ENCODE data around the gene CSF1.
"Not testable (repeated sequence)": the region's sequence is repeated elsewhere in the genome, so short reads cannot be mapped to it uniquely, and the experiment has no call there.

Gene CSF1

DNA sequence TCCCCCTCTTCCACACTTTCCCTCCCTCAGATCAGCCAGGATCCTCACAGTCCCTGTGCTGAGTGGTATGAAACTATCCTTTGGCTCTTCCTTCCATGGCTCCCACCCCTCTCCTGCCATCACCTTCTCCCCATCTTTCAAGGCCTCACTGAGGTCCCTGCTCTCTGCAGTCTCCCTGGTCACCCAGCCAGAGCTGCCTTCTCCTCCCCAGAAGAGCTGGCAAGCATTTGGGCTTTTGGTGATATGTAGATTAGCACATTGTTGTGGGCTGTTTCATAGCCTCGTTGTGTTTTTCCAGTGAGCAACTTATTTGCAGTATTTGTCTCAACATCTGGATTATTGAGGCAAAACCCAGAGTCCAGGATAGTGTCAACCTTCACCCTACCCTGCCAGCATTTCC is 2.2 kb downstream of the CSF1 start:
- DNase-seq (ENCODE audit: insufficient read length, low spot score) (no peak), FAIRE-seq (no peak)
- TF ChIP-seq POLR2A (IDR thresholded peaks at IDR 0.05; ENCODE audit: low read depth, low read length), result no peak

DNA sequence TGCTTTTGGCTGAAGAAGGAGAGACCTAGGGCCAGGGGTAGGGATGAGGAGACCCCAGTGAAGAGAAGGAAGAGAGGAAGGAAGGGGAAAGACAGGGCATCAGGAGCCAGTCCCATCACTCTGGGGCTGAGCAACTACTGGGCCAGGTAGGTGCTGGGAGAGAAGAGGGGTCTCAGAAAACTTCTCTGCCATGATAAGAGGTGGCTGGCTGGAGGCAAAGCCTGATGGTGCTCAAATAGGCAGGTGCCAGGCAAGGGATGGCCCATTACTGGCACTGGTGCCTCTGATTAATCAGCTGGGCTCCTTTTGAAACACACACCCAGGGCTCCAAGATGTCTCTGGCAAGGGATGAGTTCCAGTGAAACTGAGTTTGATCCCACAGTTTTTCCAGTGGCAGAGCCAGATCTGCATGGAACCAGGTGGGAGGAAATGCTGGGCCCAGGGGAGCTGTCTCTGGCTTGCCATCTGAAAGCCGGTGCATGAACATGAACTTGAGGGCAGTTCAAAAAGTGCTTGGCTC is 2.8 kb downstream of the CSF1 start:
- TF ChIP-seq POLR2A (IDR thresholded peaks at IDR 0.05; ENCODE audit: low read depth, low read length), result no peak
- FAIRE-seq (no peak), DNase-seq (ENCODE audit: insufficient read length, low spot score) (no peak)

DNA sequence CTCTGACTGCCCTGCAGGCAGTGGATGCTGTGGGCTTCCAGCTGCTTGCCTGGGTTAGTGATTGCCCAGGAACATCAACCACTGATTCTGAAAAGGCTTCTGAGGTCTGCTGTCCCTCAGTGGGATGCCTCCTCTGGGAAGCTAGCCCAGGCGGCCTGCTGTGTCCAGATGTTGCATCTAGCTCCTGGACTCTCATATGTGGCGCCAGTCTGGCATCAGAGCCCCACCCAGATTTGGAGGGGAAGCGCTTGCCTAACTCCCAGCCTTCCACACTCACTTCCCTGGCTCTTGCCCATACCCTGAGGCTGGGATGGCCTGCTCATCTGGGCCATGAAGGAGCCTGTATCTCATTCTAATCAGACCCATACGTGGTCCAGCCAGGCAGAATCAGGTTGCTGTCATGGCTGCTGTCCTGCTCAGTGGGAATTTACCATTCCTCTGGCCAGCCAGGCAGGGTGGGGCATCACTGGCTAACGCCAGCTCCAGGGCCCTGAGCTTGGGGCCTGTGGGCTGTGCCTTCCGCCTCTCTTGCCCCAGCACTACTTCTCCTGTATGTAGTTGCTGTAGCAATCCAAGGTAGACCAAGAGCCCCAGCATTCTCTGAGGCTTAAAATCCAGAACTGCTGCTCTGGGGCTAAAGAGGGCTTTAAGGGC is 4.1 kb downstream of the CSF1 start:
- TF ChIP-seq POLR2A (IDR thresholded peaks at IDR 0.05; ENCODE audit: low read depth, low read length), result no peak
- FAIRE-seq (no peak), DNase-seq (ENCODE audit: insufficient read length, low spot score) (no peak)

DNA sequence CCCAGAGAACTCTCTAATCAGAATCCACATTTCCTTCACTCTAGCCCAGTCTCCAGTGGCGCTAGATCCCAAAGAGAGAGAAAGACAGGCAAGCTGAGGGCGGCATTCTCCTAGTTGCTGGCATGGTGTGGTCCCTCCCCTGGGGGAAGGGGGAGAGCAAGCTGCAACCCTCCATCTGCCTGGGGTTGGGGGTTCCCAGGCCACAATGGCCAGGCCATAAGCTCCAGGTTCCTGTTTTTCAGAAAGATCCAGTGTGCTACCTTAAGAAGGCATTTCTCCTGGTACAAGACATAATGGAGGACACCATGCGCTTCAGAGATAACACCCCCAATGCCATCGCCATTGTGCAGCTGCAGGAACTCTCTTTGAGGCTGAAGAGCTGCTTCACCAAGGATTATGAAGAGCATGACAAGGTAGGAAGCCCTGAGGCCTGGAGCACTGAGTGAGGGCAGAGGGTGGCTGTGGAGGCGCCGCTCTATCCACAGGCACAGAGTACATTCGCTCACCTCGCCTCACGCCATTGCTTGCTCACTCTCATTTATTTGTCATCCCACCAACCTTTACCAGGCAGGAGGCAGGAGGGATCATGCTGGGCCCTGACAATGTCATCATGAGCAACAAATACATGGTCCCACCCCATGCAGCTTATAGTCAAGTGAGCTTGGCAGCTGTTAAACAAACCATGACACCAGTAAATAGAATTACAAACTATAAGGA is 6.6 kb downstream of the CSF1 start:
- FAIRE-seq, result no peak
- TF ChIP-seq POLR2A (IDR thresholded peaks at IDR 0.05; ENCODE audit: low read depth, low read length), result no peak

DNA sequence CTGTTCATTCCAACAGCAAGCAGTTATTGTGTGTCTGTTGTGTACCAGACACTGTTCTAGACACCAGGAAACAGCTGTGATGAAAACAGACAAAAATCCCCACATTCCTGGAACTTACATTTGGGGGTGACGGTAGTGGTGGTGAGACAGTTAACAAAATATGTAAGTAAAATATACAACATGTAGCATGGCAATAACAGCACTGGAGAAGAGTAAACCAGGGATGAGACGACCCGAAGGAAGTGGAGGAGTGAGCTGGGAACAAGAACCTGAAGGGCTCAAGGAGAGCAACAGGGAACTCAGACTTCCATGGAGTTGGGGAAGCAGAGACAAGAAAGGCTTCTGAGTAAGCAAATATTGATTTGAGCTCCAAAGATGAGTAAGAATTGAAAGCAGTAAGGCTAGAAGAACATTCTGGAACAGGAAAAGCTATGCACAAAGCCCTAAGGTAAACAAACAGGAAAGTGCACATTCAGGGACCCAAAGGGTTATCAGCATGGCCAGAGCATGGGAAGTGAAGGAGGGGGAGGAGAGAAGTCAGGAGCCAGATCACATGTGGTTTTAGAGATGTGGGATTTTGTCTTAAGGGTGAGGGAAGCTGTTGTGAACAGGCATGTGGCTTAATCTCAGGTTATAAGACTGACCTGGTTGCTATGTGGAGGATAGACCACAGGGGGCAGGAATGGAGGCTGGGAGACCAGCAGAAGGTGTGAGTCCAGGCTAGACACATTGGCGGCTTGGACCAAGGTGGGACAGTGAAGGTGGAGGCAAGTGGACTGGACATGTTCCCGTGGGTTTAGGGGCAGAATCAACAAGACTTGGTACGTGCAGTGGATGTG is 7.3 kb downstream of the CSF1 start:
- DNase-seq (ENCODE audit: insufficient read length, low spot score) (no peak), FAIRE-seq (no peak)
- TF ChIP-seq POLR2A (IDR thresholded peaks at IDR 0.05; ENCODE audit: low read depth, low read length), result no peak

More for the DNA sequence above, 6.6 kb downstream of the CSF1 start:
- no peak for DNase-seq (ENCODE audit: insufficient read length, low spot score)

DNA sequence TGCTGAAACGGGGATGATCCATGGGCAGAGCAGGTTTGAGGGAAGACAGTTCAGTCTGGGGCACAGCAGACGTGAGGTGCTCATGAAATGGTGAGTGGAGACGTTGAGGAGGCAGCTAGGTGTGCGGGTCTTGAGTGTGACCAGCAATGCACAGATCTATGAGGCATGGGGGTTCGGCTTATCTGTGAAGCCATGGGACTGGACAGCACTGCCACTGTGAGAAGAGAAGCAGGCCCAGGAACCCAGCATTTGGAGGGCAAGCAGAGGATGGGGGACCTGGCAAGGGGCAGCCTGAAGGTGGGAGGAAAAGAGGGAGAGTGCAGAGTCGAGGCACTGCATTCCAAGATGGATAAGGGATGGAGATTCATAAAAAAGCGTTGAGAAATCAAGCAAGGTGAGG is 8.0 kb downstream of the CSF1 start:
- FAIRE-seq, result no peak
- DNase-seq (ENCODE audit: insufficient read length, low spot score), result no peak
- TF ChIP-seq POLR2A (IDR thresholded peaks at IDR 0.05; ENCODE audit: low read depth, low read length), result no peak

DNA sequence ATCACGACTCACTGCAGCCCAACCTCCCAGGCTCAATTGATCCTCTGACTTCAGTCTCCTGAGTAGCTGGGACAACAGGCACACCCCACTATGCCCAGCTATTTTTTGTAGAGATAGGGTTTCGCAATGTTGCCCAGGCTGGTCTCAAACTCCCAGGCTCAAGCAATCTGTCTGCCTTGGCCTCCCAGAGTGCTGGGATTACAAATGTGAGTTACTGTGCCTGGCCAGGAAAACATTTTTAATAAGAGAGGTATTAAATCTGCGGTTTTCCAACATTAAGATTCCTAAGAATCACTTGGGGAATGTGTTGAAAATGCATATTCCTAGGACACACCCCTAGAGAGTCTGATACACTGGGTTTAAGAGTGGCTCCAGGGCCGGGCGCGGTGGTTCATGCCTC is 8.7 kb downstream of the CSF1 start:
- TF ChIP-seq POLR2A (IDR thresholded peaks at IDR 0.05; ENCODE audit: low read depth, low read length), result no peak
- FAIRE-seq (no peak), DNase-seq (ENCODE audit: insufficient read length, low spot score) (no peak)

DNA sequence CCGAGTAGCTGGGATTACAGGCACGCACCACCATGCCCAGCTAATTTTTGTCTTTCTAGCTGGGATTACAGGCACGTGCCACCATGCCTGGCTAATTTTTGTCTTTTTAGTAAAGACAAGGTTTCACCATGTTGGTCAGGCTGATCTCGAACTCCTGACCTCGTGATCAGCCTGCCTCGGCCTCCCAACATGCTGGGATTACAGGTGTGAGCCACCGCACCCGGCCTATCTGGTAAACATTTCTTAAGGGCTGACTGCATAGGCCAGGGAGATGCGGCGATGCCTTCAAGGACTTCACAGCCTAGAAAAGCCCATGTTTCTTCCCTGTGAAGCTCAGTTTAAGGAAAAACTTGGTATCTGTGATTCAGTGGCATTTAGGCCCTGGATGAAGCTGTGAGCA is 9.7 kb downstream of the CSF1 start:
- not testable (repeated sequence) for DNase-seq (ENCODE audit: insufficient read length, low spot score); FAIRE-seq

DNA sequence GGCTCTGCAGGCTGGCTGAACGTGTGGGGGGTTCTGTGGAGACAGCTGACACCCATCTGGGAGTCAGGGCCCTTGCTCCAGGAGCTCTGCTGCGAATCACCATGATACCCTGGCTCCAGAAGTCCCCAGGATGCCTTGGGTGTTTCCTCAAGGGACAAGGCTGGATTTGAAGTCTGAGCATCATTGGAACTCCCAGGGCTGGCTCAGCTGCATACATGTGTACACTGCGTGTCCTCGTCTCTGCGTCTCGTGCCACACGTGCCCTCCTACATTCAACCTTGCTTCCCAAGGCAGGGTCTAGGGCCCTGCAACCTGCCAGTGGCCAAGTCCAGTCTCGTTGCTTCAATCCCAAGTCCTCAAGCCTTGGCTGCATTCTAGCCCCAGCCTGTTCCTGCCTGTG is 11.7 kb downstream of the CSF1 start:
- DNase-seq (ENCODE audit: insufficient read length, low spot score) (no peak), FAIRE-seq (no peak)
- no peak for TF ChIP-seq POLR2A (IDR thresholded peaks at IDR 0.05; ENCODE audit: low read depth, low read length)

DNA sequence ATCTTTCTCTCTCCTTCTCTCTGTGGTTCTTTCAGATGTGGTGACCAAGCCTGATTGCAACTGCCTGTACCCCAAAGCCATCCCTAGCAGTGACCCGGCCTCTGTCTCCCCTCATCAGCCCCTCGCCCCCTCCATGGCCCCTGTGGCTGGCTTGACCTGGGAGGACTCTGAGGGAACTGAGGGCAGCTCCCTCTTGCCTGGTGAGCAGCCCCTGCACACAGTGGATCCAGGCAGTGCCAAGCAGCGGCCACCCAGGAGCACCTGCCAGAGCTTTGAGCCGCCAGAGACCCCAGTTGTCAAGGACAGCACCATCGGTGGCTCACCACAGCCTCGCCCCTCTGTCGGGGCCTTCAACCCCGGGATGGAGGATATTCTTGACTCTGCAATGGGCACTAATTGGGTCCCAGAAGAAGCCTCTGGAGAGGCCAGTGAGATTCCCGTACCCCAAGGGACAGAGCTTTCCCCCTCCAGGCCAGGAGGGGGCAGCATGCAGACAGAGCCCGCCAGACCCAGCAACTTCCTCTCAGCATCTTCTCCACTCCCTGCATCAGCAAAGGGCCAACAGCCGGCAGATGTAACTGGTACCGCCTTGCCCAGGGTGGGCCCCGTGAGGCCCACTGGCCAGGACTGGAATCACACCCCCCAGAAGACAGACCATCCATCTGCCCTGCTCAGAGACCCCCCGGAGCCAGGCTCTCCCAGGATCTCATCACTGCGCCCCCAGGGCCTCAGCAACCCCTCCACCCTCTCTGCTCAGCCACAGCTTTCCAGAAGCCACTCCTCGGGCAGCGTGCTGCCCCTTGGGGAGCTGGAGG is 12.7 kb downstream of the CSF1 start:
- TF ChIP-seq POLR2A (IDR thresholded peaks at IDR 0.05; ENCODE audit: low read depth, low read length), result no peak
- DNase-seq (ENCODE audit: insufficient read length, low spot score) (no peak), FAIRE-seq (no peak)

DNA sequence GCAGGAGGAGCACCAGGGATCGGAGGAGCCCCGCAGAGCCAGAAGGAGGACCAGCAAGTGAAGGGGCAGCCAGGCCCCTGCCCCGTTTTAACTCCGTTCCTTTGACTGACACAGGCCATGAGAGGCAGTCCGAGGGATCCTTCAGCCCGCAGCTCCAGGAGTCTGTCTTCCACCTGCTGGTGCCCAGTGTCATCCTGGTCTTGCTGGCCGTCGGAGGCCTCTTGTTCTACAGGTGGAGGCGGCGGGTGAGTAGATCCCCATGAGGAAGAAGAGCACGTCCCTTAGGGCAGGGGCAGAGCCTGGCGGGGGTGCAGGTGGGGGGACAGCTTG is 13.3 kb downstream of the CSF1 start:
- no peak for FAIRE-seq
- DNase-seq (ENCODE audit: insufficient read length, low spot score), result no peak
- TF ChIP-seq POLR2A (IDR thresholded peaks at IDR 0.05; ENCODE audit: low read depth, low read length), result no peak

DNA sequence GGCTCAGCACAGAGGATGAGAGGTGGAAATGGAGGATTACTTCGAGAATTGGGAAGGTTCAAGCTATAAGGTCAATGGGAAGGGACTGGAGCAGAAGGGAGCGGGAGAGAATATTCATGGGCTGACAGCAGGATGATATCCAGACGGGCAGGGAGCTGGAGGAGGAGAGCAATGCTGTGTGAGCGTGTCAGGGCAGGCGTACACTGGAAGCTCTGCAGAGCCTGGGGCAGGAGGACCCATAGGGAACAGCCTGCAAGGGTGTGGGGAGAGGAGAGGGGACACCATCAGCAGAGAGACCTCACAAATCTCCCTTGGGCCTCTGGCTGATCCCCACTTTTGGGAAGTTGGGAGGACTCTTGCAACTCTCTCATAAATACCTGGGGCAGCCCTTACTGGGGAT is 13.7 kb downstream of the CSF1 start:
- FAIRE-seq (no peak), DNase-seq (ENCODE audit: insufficient read length, low spot score) (no peak)
- no peak for TF ChIP-seq POLR2A (IDR thresholded peaks at IDR 0.05; ENCODE audit: low read depth, low read length)

DNA sequence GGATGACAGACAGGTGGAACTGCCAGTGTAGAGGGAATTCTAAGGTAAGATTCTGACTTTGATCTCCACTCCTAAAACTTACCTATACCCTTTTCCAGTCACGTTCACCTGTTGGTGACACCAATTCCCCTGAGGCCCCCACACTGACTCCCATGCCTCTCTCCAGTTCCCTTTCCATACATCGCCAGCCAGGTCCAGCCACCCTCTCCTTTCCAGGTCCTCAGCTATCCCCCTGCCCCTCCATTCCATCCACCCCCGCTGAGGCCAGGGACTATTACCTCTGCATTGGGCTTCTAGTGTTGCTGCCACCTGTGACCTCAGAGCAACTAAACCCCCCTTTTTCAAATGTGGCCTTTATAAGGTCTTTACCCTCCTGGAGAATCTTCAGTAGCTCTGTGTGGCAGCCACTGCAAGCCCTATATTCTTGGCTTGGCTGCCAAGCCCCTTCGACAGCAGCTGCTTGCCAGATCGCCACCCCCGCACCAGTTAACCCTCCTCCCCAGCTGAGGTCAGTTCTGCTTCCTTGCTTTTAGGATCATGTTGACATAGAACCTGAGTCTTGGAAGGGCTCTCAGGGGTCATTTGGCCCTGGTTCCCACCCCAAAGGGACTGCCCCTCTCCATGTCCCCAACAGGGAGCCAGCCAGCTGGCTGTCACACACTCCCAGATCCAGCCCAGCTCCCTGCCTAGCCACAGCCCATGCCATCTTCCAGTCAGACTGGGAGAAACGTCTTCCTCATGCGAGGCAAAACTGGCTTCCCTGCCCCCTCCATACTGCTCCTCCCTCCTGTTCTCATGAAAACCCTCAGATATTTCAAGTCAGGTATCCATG is 14.7 kb downstream of the CSF1 start:
- DNase-seq (ENCODE audit: insufficient read length, low spot score), result no peak
- TF ChIP-seq POLR2A (IDR thresholded peaks at IDR 0.05; ENCODE audit: low read depth, low read length), result no peak
- no peak for FAIRE-seq
